Measurements from ENCODE around the gene PCSK4. TPM values are rescaled to one million over a fixed set of nuclear protein-coding genes. Genes with fewer than 3 reads are reported as not detected.
"Not testable (repeated sequence)": the region's sequence is repeated elsewhere in the genome, so short reads cannot be mapped to it uniquely, and the experiment has no call there.

The PCSK4 gene
- total RNA-seq, 1 experiment from 2014 or later: 18.6 TPM

- intact Hi-C loops (cut with micrococcal nuclease; ENCODE audit: unreplicated experiment): no loop called here
- no peaks in the 10 kb centered on the region for H3F3A ChIP-seq (ENCODE audit: insufficient read depth, low read depth)
- no peak overlapping the region for H3K27ac ChIP-seq
- BruUV-seq (replicated peaks): no TSS peak
- no peaks in the 10 kb centered on the region for H3K4me1 ChIP-seq (replicated peaks; ENCODE audit: insufficient read depth)
- H3K79me2 ChIP-seq (ENCODE audit: low read depth): no peaks in the 10 kb centered on the region
- DNase-seq: peak; percentile 35 to 65
- no peak overlapping the region for H3K4me3 ChIP-seq
- POLR2A ChIA-PET (ENCODE audit: unreplicated experiment): interaction anchor here (0.7 kb wide), 1 partner anchor 11 kb away, joined by 13 read pairs; no protein-coding TSS in a partner anchor
- H4K20me1 ChIP-seq (ENCODE audit: insufficient read depth): no peaks in the 10 kb centered on the region
- H3K9me2 ChIP-seq (ENCODE audit: insufficient read depth): no peaks in the 10 kb centered on the region
- H3K4me2 ChIP-seq: 0 out of 2 replicates have a peak overlapping the region, but pooled peaks have one; percentile 31
- no peak overlapping the region for H2AFZ ChIP-seq
- H3K36me3 ChIP-seq (ENCODE audit: low read depth): no peaks in the 10 kb centered on the region
- CTCF ChIA-PET: no interaction called here
- TF ChIP-seq CTCF (conservative IDR thresholded peaks at IDR 0.05) (no peak), EZH2 (IDR thresholded peaks at IDR 0.05; ENCODE audit: low read depth) (no peak)
- H3K27me3 ChIP-seq (ENCODE audit: insufficient read depth, low read depth): no peaks in the 10 kb centered on the region
- H3K9me3 ChIP-seq (ENCODE audit: insufficient read depth, low read depth): no peaks in the 10 kb centered on the region
These were observed 11.0 kb upstream of the PCSK4 start for GRCh38 chr19:1501200-1501595.

GRCh38 chr19:1499231-1499630, 9.1 kb upstream of the PCSK4 start:
- H3K9me2 ChIP-seq (ENCODE audit: insufficient read depth); CTCF ChIA-PET; H3F3A ChIP-seq (ENCODE audit: insufficient read depth, low read depth); H3K27ac ChIP-seq; intact Hi-C loops (cut with micrococcal nuclease; ENCODE audit: unreplicated experiment); POLR2A ChIA-PET (ENCODE audit: unreplicated experiment); H3K4me3 ChIP-seq; H3K4me1 ChIP-seq (replicated peaks; ENCODE audit: insufficient read depth); H3K79me2 ChIP-seq (ENCODE audit: low read depth); BruUV-seq (replicated peaks); H3K27me3 ChIP-seq (ENCODE audit: insufficient read depth, low read depth); H3K9me3 ChIP-seq (ENCODE audit: insufficient read depth, low read depth); H3K36me3 ChIP-seq (ENCODE audit: low read depth); H2AFZ ChIP-seq; H4K20me1 ChIP-seq (ENCODE audit: insufficient read depth); H3K4me2 ChIP-seq; DNase-seq: not testable (repeated sequence)

- no peak for TF ChIP-seq CTCF (conservative IDR thresholded peaks at IDR 0.05)
- TF ChIP-seq EZH2 (IDR thresholded peaks at IDR 0.05; ENCODE audit: low read depth): no peak
- Histone ChIP-seq H3F3A (ENCODE audit: insufficient read depth, low read depth) (no peaks in the 10 kb centered on the region), H3K9me2 (ENCODE audit: insufficient read depth) (no peaks in the 10 kb centered on the region), H3K4me3 (no peak overlapping the region), H3K36me3 (ENCODE audit: low read depth) (no peaks in the 10 kb centered on the region), H3K9me3 (ENCODE audit: insufficient read depth, low read depth) (no peaks in the 10 kb centered on the region), H2AFZ (no peak overlapping the region), H3K27ac (no peak overlapping the region), H3K79me2 (ENCODE audit: low read depth) (no peaks in the 10 kb centered on the region), H3K4me2 (no peak overlapping the region), H4K20me1 (ENCODE audit: insufficient read depth) (no peaks in the 10 kb centered on the region), H3K27me3 (ENCODE audit: insufficient read depth, low read depth) (no peaks in the 10 kb centered on the region), H3K4me1 (replicated peaks; ENCODE audit: insufficient read depth) (peaks cover 6% of the 10 kb centered on the region)
- no peak for DNase-seq
- POLR2A ChIA-PET (ENCODE audit: unreplicated experiment): no interaction called here
- BruUV-seq (replicated peaks): TSS peak; percentile 39
- CTCF ChIA-PET: no interaction called here
- intact Hi-C loops (cut with micrococcal nuclease; ENCODE audit: unreplicated experiment): no loop called here
These were observed 7.6 kb upstream of the PCSK4 start for GRCh38 chr19:1497578-1498235.
